Adrenal gland (tissue), 12 donors: ENCODE results near the gene LRP8. TPM values are rescaled to one million over a fixed set of nuclear protein-coding genes. Genes with fewer than 3 reads are reported as not detected.

Experiments
- DNase-seq, 7 donors: peaks; one replicate each; pipeline ENCODE4 v3.0.0-alpha.2; 2019 to 2020
- H3K27ac ChIP-seq, 5 donors: fragments of 200-600 bp; sonication (generic) in 4 of 5; 1 replicate in 3 of 5; 2 replicates in 2 of 5; pipeline versions ENCODE4 v1.5.1 to v1.8.0; 2016 to 2020; ENCODE audit warnings: mild to moderate bottlenecking in 1 of 5
- H3K27me3 ChIP-seq: fragments of 200-600 bp; 2 replicates; pipeline ENCODE4 v1.8.0; 2021
- H3K36me3 ChIP-seq, 2 donors: fragments of 200-600 bp; replicated peaks in 1 of 2; 1 replicate in 1 of 2; 2 replicates in 1 of 2; pipeline versions ENCODE4 v1.5.1 to v1.8.0; 2018 to 2022
- H3K4me1 ChIP-seq, 2 donors: fragments of 200-600 bp; replicated peaks in 1 of 2; 1 replicate in 1 of 2; 2 replicates in 1 of 2; pipeline versions ENCODE4 v1.5.1 to v1.8.0; 2018 to 2021
- H3K4me3 ChIP-seq, 4 donors: fragments of 200-600 bp; sonication (generic) in 3 of 4; one replicate each; pipeline ENCODE4 v1.5.1; 2016 to 2018
- H3K9me3 ChIP-seq, 3 donors: fragments of 200-600 bp; sonication (generic) in 1 of 3; replicated peaks in 1 of 3; 1 replicate in 2 of 3; 2 replicates in 1 of 3; pipeline versions ENCODE4 v1.5.1 to v1.8.0; 2016 to 2021
- POLR2A ChIP-seq, 2 donors: fragments of 450-650 bp; IDR thresholded peaks; one replicate each; pipeline ENCODE4 v1.6.1; 2017; ENCODE audit warnings: antibody characterized with exemption in 2 of 2, mild to moderate bottlenecking in 2 of 2, moderate library complexity in 1 of 2
- WGBS, 4 donors: extraction: QIAGEN DNeasy Blood & Tissue Kit in 2 of 4; methylation state at CpG; one replicate each; pipeline versions ENCODE4 v1.1.5 to v1.1.7; 2013 to 2017; 5-methylcytosine and 5-hydroxymethylcytosine counted together
- intact Hi-C, 2 donors: fragments of 100-400 bp; cut with DNase I; formaldehyde crosslinking; loops; one replicate each; pipeline versions ENCODE4 v1.14.1 to v1.15.0; 2022 to 2023
- polyA plus RNA-seq, 3 donors: library from polyadenylated mRNA; stranded (reverse); fragments of 200-250 nt in 2 of 3; fragments of 350-450 nt in 1 of 3; fragmentation: Illumina TruSeq in 1 of 3; extraction: RNeasy Lipid Tissue Mini Kit (QIAGEN cat#74804) in 1 of 3; gene quantifications; one replicate each; pipeline ENCODE4 v1.2.3, GENCODE V29; 2013 to 2014
- total RNA-seq, 9 donors: library from RNA; depleted of rRNA in 4 of 9; stranded (reverse); fragments of >200 nt in 4 of 9; fragments of 120-200 nt in 1 of 9; fragmentation: NEBNext Ultra II Directional in 1 of 9; extraction: Animal tissue kit (Norgen Biotek cat#: 25700) in 1 of 9; gene quantifications; one replicate each; pipeline versions ENCODE4 v1.1.0 to v1.2.4, GENCODE V29; 2013 to 2023
- TF ChIP-seq, protein P1 (sequence below), 6 experiments: fragments of 450-650 bp in 4 of 6; fragments of 200-600 bp in 2 of 6; sonication (generic) in 1 of 6; IDR thresholded peaks; 1 replicate in 5 of 6; 2 replicates in 1 of 6; pipeline versions ENCODE4 v1.5.1 to v1.8.0; 2016 to 2021; ENCODE audit warnings: antibody characterized with exemption in 6 of 6, mild to moderate bottlenecking in 2 of 6, moderate library complexity in 1 of 6
- donor health status: healthy with polysubstance abuse.
- donor health status: Bipolar disorder and iron deficiency.
- donor health status: DM: yes; HTN: yes; CAD: no.
- donor health status: DM: no; HTN: no; CAD: no.
- donor health status: DM: no; HTN: no; CAD: no.
- donor health status: DM: yes; HTN: yes; CAD: no.

Gene LRP8
- total and polyA plus RNA-seq, 12 donors: 0.64 to 7.6 (median 2.7) TPM

DNA sequence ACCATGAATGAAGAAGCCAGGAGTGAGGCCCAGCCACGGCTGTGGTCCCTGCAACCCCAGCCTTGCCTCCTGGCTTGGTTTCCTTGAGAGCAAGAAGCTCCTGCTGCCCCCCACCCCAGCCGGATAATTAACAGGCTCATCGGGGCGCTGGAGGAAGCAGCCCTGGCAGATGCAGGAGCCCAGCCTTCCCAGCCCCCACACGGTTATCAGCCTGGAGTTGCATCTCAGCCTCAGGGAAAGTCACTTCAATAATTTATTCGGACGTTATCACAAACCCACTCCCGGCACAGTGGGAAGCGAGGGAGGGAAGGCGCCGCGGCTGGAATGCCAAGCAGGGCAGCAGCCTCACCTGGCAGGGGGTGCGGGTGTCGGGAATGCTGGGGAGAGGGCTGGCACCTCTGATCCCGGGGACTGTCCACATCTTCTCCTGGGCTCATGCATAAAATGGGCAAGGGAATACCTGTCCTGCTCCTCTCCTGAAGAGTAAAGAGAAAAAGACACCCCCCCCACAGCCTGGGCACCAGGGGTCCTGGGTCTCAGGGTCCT lies 43.3 kb upstream of the LRP8 start:
- 47 to 69% (median 63%) methylated on average over 12 to 15 of the region's 15 CpGs for WGBS, 4 donors
- H3K36me3 ChIP-seq: no peaks in the 10 kb centered on the region
- DNase-seq: peak in 3 of 7 donors; percentile 4 to 21 (median 13)
- intact Hi-C loops: no loop called here
- H3K4me1 ChIP-seq: no peaks in the 10 kb centered on the region
- no peak overlapping the region for H3K27ac ChIP-seq
- H3K4me3 ChIP-seq: no peak overlapping the region
- no peaks in the 10 kb centered on the region for H3K9me3 ChIP-seq
- no peak for TF ChIP-seq POLR2A (IDR thresholded peaks at IDR 0.05)
- TF ChIP-seq, protein P1, sequence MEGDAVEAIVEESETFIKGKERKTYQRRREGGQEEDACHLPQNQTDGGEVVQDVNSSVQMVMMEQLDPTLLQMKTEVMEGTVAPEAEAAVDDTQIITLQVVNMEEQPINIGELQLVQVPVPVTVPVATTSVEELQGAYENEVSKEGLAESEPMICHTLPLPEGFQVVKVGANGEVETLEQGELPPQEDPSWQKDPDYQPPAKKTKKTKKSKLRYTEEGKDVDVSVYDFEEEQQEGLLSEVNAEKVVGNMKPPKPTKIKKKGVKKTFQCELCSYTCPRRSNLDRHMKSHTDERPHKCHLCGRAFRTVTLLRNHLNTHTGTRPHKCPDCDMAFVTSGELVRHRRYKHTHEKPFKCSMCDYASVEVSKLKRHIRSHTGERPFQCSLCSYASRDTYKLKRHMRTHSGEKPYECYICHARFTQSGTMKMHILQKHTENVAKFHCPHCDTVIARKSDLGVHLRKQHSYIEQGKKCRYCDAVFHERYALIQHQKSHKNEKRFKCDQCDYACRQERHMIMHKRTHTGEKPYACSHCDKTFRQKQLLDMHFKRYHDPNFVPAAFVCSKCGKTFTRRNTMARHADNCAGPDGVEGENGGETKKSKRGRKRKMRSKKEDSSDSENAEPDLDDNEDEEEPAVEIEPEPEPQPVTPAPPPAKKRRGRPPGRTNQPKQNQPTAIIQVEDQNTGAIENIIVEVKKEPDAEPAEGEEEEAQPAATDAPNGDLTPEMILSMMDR (IDR thresholded peaks at IDR 0.05): no peak
- peaks cover 6% of the 10 kb centered on the region for H3K27me3 ChIP-seq

DNA sequence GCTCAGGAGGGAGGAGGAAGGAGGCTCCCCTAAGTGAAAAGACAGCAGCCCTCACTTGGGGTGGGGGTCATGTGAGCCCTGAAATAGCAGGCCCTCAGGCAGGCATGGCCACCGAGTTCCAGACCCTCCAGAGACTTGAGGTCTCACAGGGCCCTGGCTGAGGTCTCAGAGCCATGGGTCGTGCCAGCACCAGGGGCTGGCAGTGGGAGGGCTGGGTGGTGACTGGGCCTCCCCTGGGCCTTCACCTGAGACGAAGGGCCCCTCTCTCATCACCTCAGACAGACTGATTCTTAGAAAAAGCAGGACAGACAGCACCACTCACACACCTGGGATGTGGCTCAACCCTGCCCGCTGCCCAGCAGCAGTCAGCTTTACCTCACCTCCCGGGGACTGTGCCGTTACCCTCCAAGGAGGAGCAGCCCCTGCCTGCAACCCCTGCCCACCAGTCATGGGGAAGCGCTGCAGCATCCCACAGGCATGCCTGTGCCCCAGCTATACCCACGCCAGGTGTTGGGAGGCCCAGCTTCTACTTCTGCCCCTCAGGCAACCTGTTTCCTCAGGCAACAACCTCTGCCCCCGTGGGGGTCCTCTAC lies 42.6 kb upstream of the LRP8 start:
- intact Hi-C loops: no loop called here
- H3K27ac ChIP-seq: no peak overlapping the region
- H3K4me3 ChIP-seq: no peak overlapping the region
- TF ChIP-seq POLR2A (IDR thresholded peaks at IDR 0.05): no peak
- TF ChIP-seq, protein P1 (IDR thresholded peaks at IDR 0.05): no peak
- no peaks in the 10 kb centered on the region for H3K36me3 ChIP-seq
- H3K4me1 ChIP-seq: no peaks in the 10 kb centered on the region
- 77 to 100% (median 89%) methylated on average over 2 to 9 of the region's 9 CpGs for WGBS, 4 donors
- H3K9me3 ChIP-seq: no peaks in the 10 kb centered on the region
- H3K27me3 ChIP-seq: peaks cover 6% of the 10 kb centered on the region
- DNase-seq: peak in 3 of 7 donors; percentile 3 to 24 (median 7)

DNA sequence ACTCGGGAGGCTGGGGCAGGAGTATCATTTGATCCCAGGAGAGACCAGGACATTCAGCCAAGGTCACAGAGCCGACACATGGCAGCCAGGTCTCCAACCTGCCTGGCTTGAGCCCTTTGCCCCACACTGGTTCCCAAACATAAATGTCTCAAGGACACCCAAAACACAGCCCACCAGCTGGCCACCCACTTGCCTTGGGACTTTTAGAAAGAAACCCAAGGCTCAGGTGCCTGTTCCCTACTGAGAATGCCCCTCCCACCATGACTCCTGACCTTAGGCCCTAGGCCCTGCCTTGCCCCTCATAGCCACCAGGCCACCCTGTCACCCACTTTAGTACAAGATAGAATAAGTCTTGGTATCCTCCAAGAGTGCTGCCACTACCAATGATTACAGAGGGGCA lies 41.9 kb upstream of the LRP8 start:
- 60 to 88% (median 80%) methylated on average over 1 to 2 of the region's 2 CpGs for WGBS, 4 donors

DNA sequence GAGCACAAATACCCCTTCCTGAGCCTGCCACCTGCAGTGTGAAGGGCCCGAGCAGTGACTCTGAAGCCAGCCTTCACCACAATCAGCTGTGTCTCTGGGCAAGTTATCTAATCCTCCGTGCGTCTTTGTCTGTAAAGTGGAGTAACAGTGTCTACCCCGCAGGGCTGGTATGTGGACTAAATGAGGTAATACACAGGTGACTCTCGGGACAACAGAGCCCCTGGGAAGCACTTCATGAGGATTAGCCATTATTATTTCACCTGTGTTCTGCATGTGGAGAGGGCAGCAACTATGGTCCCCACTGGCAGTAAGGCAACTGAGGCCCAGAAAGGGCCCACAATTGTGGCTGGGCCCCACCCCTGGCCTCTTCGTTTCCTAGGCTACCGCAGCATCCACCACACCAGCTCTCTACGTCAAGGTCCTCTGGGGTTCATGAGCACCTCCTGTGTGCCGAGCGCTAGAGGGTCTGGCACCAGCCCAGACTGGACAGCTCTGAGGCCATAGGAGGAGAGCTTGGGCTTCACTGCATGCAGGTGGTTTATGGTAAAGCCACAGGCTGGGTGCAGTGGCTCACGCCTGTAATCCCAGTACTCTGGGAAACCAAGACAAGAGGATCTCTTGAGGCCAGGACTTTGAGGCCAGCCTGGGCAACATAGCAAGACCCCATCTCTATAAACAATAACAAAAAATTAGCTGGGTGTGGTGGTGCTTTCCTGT lies 41.3 kb upstream of the LRP8 start:
- TF ChIP-seq, protein P1 (IDR thresholded peaks at IDR 0.05): no peak
- no peak for TF ChIP-seq POLR2A (IDR thresholded peaks at IDR 0.05)
- intact Hi-C loops: no loop called here
- Histone ChIP-seq H3K9me3 (no peaks in the 10 kb centered on the region), H3K36me3 (no peaks in the 10 kb centered on the region), H3K27me3 (peaks cover 6% of the 10 kb centered on the region), H3K4me1 (no peaks in the 10 kb centered on the region), H3K27ac (no peak overlapping the region), H3K4me3 (no peak overlapping the region)
- WGBS, 4 donors: 80 to 88% (median 86%) methylated on average over 3 to 11 of the region's 11 CpGs
- peak in 2 of 7 donors; percentile 8 to 43 for DNase-seq

More for the DNA sequence above, 41.9 kb upstream of the LRP8 start:
- no peaks in the 10 kb centered on the region for H3K4me1 ChIP-seq
- peaks cover 6% of the 10 kb centered on the region for H3K27me3 ChIP-seq
- intact Hi-C loops: no loop called here
- no peaks in the 10 kb centered on the region for H3K36me3 ChIP-seq
- TF ChIP-seq, protein P1 (IDR thresholded peaks at IDR 0.05): no peak
- TF ChIP-seq POLR2A (IDR thresholded peaks at IDR 0.05): no peak
- no peak overlapping the region for H3K4me3 ChIP-seq
- DNase-seq: peak in 3 of 7 donors; percentile 2 to 20 (median 5)
- H3K27ac ChIP-seq: no peak overlapping the region
- no peaks in the 10 kb centered on the region for H3K9me3 ChIP-seq
